ENCODE results near the gene RNF182. TPM values are rescaled to one million over a fixed set of nuclear protein-coding genes. Genes with fewer than 3 reads are reported as not detected.
"Not testable (repeated sequence)": the region's sequence is repeated elsewhere in the genome, so short reads cannot be mapped to it uniquely, and the experiment has no call there.

RNF182 gene
- total RNA-seq, 2 donors from 2014 or later, result 0.33 to 1.6 TPM

DNA sequence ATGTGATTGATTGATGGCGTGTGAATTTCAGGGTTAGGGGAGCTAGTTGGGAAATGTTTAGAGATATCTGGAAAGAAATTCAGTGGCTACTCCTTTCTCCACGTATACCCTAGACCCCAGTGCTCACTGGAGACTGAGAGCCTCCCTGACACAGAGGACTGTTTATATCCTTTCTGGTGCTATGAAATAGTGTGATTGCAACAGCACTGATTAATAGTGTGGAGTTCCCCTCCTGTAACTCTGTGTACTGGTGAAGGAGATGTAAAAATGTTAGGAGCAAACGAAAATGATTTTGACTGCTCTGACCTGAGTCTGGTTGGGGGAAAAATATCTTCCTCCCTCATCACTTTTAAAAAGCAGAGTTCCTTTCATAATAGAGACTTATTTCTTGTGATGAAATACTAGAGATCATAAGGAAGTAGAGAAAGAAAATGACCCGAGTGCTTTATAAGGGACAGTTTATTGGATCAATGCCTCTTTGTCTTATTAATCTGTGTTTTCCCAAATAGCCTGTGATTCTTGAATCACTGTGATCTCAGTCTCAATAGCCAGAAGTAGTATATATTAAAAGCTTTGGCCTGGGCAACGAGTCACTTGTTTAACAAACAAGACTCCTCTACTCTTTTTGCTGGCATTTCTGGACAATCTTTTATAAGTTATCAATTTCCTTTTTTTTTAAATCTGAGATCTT lies 92.3 kb downstream of the RNF182 start:
- no peak for TF ChIP-seq CTCF (IDR thresholded peaks at IDR 0.05)
- no peak for TF ChIP-seq POLR2A (IDR thresholded peaks at IDR 0.05)
- no peak overlapping the region for H3K4me3 ChIP-seq
- no peak for DNase-seq
- no peaks in the 10 kb centered on the region for H3K9me3 ChIP-seq
- peaks cover 26% of the 10 kb centered on the region for H3K4me1 ChIP-seq
- H3K27ac ChIP-seq, result peak overlapping the region in 3 of 4 donors; percentile 65 to 77 (median 74)
- intact Hi-C loops (cut with DNase I), result no loop called here
- H3K36me3 ChIP-seq (replicated peaks in 1 of 2; ENCODE audit: insufficient read depth in 1 of 2, low read depth in 2 of 2), result no peaks in the 10 kb centered on the region
- no peaks in the 10 kb centered on the region for H3K27me3 ChIP-seq
- WGBS, 2 donors, result 34 to 36% methylated on average over 5 of the region's 5 CpGs
- ATAC-seq, result peak; percentile 85

DNA sequence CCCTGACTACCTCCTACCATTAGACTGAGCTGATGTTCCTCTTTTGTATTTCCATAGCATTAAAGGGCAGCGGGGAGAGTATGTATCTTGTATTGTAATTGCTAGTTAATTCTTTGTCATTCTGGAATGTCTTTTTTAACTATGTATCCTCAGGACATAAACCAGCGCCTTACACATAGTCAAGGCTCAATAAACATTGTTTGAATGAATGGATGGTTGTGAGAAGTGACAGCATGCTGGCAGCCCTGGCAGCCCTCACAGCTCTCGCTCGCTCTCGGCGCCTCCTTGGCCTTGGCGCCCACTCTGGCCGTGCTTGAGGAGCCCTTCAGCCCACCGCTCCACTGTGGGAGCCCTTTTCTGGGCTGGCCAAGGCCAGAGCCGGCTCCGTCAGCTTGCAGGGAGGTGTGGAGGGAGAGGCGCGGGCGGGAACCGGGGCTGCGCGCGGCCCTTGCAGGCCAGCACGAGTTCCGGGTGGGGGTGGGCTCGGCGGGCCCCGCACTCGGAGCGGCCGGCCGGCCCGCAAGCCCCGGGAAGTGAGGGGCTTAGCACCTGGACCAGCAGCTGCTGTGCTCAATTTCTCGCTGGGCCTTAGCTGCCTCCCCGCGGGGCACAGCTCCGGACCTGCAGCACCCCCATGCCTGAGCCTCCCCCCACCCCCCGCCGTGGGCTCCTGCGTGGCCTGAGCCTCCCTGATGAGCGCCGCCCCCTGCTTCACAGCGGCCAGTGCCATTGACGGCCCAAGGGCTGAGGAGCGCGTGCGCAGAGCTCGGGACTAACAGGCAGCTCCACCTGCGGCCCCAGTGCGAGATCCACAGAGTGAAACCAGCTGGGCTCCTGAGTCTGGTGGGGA lies 93.1 kb downstream of the RNF182 start:
- WGBS, 2 donors, result 74 to 86% methylated on average over 12 to 32 of the region's 46 CpGs
- ATAC-seq (no peak), DNase-seq (no peak)
- Histone ChIP-seq H3K27ac (peak overlapping the region in 3 of 4 donors; percentile 65 to 77 (median 74)), H3K9me3 (no peaks in the 10 kb centered on the region), H3K27me3 (no peaks in the 10 kb centered on the region), H3K4me3 (no peak overlapping the region), H3K4me1 (peaks cover 26% of the 10 kb centered on the region), H3K36me3 (replicated peaks in 1 of 2; ENCODE audit: insufficient read depth in 1 of 2, low read depth in 2 of 2) (no peaks in the 10 kb centered on the region)
- TF ChIP-seq CTCF (IDR thresholded peaks at IDR 0.05) (no peak), POLR2A (IDR thresholded peaks at IDR 0.05) (no peak)
- intact Hi-C loops (cut with DNase I), result no loop called here

GRCh38 chr6:14018559-14018958 lies 93.8 kb downstream of the RNF182 start:
- ATAC-seq; H3K27me3 ChIP-seq; DNase-seq; H3K4me3 ChIP-seq; H3K9me3 ChIP-seq; intact Hi-C loops (cut with DNase I); H3K36me3 ChIP-seq (replicated peaks in 1 of 2; ENCODE audit: insufficient read depth in 1 of 2, low read depth in 2 of 2): not testable (repeated sequence)
- WGBS, 2 donors, result 75 to 88% methylated on average over 6 of the region's 6 CpGs
- Histone ChIP-seq H3K4me1 (peaks cover 28% of the 10 kb centered on the region), H3K27ac (peak overlapping the region in 2 of 4 donors; percentile 74 to 77)

DNA sequence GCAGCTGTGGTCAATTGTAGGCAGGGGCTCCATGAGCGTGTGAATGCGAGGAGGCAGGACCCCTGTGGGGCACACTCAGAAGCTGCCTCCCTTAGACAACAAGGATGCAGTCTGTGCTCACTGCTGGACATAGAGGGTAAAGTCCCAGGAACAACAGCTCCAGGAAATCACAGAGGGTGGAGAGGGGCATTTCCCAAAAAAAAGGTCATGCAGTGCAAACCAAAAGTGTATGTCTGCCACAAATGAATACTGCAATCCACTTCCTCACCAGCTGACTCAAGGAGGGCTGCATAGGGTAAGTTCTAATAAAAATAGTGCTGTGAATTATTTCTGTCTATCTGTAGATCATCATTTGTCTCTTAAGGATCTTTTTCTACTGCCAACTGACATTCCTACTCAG lies 95.8 kb downstream of the RNF182 start:
- WGBS, 2 donors, result 83 to 96% methylated on average over 2 of the region's 2 CpGs
- ATAC-seq (no peak), DNase-seq (no peak)
- Histone ChIP-seq H3K9me3 (no peaks in the 10 kb centered on the region), H3K27me3 (no peaks in the 10 kb centered on the region), H3K4me1 (peaks cover 39% of the 10 kb centered on the region), H3K4me3 (no peak overlapping the region), H3K36me3 (replicated peaks in 1 of 2; ENCODE audit: insufficient read depth in 1 of 2, low read depth in 2 of 2) (no peaks in the 10 kb centered on the region), H3K27ac (no peak overlapping the region)
- no peak for TF ChIP-seq CTCF (IDR thresholded peaks at IDR 0.05)
- no peak for TF ChIP-seq POLR2A (IDR thresholded peaks at IDR 0.05)
- intact Hi-C loops (cut with DNase I), result no loop called here

- no peaks in the 10 kb centered on the region for H3K36me3 ChIP-seq (replicated peaks in 1 of 2; ENCODE audit: insufficient read depth in 1 of 2, low read depth in 2 of 2)
- no peak overlapping the region for H3K27ac ChIP-seq
- intact Hi-C loops (cut with DNase I), result no loop called here
- H3K4me3 ChIP-seq, result no peak overlapping the region
- TF ChIP-seq POLR2A (IDR thresholded peaks at IDR 0.05) (no peak), CTCF (IDR thresholded peaks at IDR 0.05) (no peak)
- H3K27me3 ChIP-seq, result no peaks in the 10 kb centered on the region
- DNase-seq (no peak), ATAC-seq (no peak)
- 22 to 38% methylated on average over 3 to 4 of the region's 4 CpGs for WGBS, 2 donors
- H3K9me3 ChIP-seq, result no peaks in the 10 kb centered on the region
- peaks cover 32% of the 10 kb centered on the region for H3K4me1 ChIP-seq
These were observed 96.7 kb downstream of the RNF182 start for GRCh38 chr6:14021449-14021848.

Data from body of pancreas (tissue), 4 donors.